HepG2 (cell line): ENCODE results near the gene NOTO. TPM values are rescaled to one million over a fixed set of nuclear protein-coding genes. Genes with fewer than 3 reads are reported as not detected.
A peak's percentile ranks its signal among the peaks of the same experiment; 100 is the strongest.

Source experiments
- AHR ChIP-seq: IDR thresholded peaks from 2 replicates; pipeline ENCODE4 v1.6.1; 2018; ENCODE audit warnings: missing genetic modification reagents, missing compliant biosample characterization
- ELF4 ChIP-seq: sonication (generic); formaldehyde crosslinking; IDR thresholded peaks from 2 replicates; pipeline ENCODE4 v1.5.0; 2020; ENCODE audit warnings: missing genetic modification reagents, mild to moderate bottlenecking, moderate library complexity, borderline replicate concordance
- EP300 ChIP-seq, 3 experiments: sonication (generic) in 1 of 3; formaldehyde crosslinking in 1 of 3; IDR thresholded peaks; 2 replicates each; pipeline versions ENCODE4 v1.5.1 to v1.6.1; 2011 to 2020; ENCODE audit warnings: low read depth in 2 of 3, low read length in 2 of 3, borderline replicate concordance in 1 of 3, improper control_type of control experiment in 1 of 3, mild to moderate bottlenecking in 1 of 3, missing genetic modification reagents in 1 of 3, moderate library complexity in 1 of 3
- FOXP1 ChIP-seq, 2 experiments: fragments of 450-650 bp in 1 of 2; IDR thresholded peaks; 2 replicates each; pipeline ENCODE4 v1.6.1; 2017 to 2018; ENCODE audit warnings: antibody characterized with exemption in 1 of 2
- GATAD2A ChIP-seq: IDR thresholded peaks from 2 replicates; pipeline ENCODE4 v1.6.1; 2016
- GZF1 ChIP-seq: sonication (generic); formaldehyde crosslinking; IDR thresholded peaks from 2 replicates; pipeline ENCODE4 v1.5.1; 2020; ENCODE audit warnings: mild to moderate bottlenecking, missing genetic modification reagents
- HMG20A ChIP-seq: IDR thresholded peaks from 2 replicates; pipeline ENCODE4 v1.6.1; 2016; ENCODE audit warnings: borderline replicate concordance
- KLF12 ChIP-seq: sonication (generic); formaldehyde crosslinking; IDR thresholded peaks from 2 replicates; pipeline ENCODE4 v1.4.0; 2020; ENCODE audit warnings: missing genetic modification reagents, borderline replicate concordance
- MLLT10 ChIP-seq: sonication (generic); formaldehyde crosslinking; IDR thresholded peaks from 2 replicates; pipeline ENCODE4 v1.4.0; 2020; ENCODE audit warnings: missing genetic modification reagents
- NFE2L1 ChIP-seq: sonication (generic); formaldehyde crosslinking; IDR thresholded peaks from 2 replicates; pipeline ENCODE4 v1.4.0; 2020; ENCODE audit warnings: missing genetic modification reagents, mild to moderate bottlenecking, borderline replicate concordance
- NFYB ChIP-seq: sonication (generic); formaldehyde crosslinking; IDR thresholded peaks from 2 replicates; pipeline ENCODE4 v1.4.0; 2020; ENCODE audit warnings: missing genetic modification reagents
- NPAS2 ChIP-seq: sonication (generic); formaldehyde crosslinking; IDR thresholded peaks from 2 replicates; pipeline ENCODE4 v1.8.0; 2022; ENCODE audit warnings: mild to moderate bottlenecking, missing genetic modification reagents, borderline replicate concordance
- PAWR ChIP-seq: sonication (generic); formaldehyde crosslinking; IDR thresholded peaks from 2 replicates; pipeline ENCODE4 v1.4.0; 2020; ENCODE audit warnings: missing genetic modification reagents, mild to moderate bottlenecking, borderline replicate concordance
- PRDM15 ChIP-seq: sonication (generic); formaldehyde crosslinking; IDR thresholded peaks from 2 replicates; pipeline ENCODE4 v1.4.0; 2020; ENCODE audit warnings: missing genetic modification reagents
- SIX4 ChIP-seq: sonication (generic); formaldehyde crosslinking; IDR thresholded peaks from 2 replicates; pipeline ENCODE4 v1.4.0; 2020; ENCODE audit warnings: missing genetic modification reagents
- SNAPC2 ChIP-seq: sonication (generic); formaldehyde crosslinking; IDR thresholded peaks from 2 replicates; pipeline ENCODE4 v1.8.1; 2022; ENCODE audit warnings: mild to moderate bottlenecking, missing genetic modification reagents
- TEAD3 ChIP-seq: optimal IDR thresholded peaks from 2 replicates; pipeline ENCODE3; 2016; ENCODE audit warnings: borderline replicate concordance
- THAP8 ChIP-seq: sonication (generic); formaldehyde crosslinking; IDR thresholded peaks from 2 replicates; pipeline ENCODE4 v1.5.1; 2020; ENCODE audit warnings: missing genetic modification reagents, mild to moderate bottlenecking, borderline replicate concordance
- U2AF1 ChIP-seq: fragments of 200-400 bp; formaldehyde crosslinking; optimal IDR thresholded peaks from 2 replicates; pipeline ENCODE3; 2017; ENCODE audit warnings: mild to moderate bottlenecking, low read depth, low read length
- ZBTB25 ChIP-seq: IDR thresholded peaks from 2 replicates; pipeline ENCODE4 v1.6.1; 2018; ENCODE audit warnings: missing genetic modification reagents
- ZNF296 ChIP-seq: sonication (generic); formaldehyde crosslinking; conservative IDR thresholded peaks from 2 replicates; pipeline ENCODE4 v1.5.0; 2020; ENCODE audit warnings: mild to moderate bottlenecking, missing genetic modification reagents
- ZNF3 ChIP-seq: IDR thresholded peaks from 2 replicates; pipeline ENCODE4 v1.7.0; 2017; ENCODE audit warnings: inconsistent platforms
- ZNF329 ChIP-seq: sonication (generic); formaldehyde crosslinking; IDR thresholded peaks from 2 replicates; pipeline ENCODE4 v1.9.0; 2021; ENCODE audit warnings: low read depth, mild to moderate bottlenecking, missing genetic modification reagents
- ZNF460 ChIP-seq: sonication (generic); formaldehyde crosslinking; IDR thresholded peaks from 2 replicates; pipeline ENCODE4 v1.5.1; 2020; ENCODE audit warnings: missing genetic modification reagents, mild to moderate bottlenecking, borderline replicate concordance
- polyA plus RNA-seq, 8 experiments: library from polyadenylated mRNA; depleted of rRNA in 3 of 8; stranded (reverse) in 7 of 8; unstranded in 1 of 8; fragments of >200 nt; fragmentation: Illumina TruSeq in 4 of 8; extraction: Trizol in 4 of 8; gene quantifications; 2 replicates each; pipeline versions ENCODE4 v1.2.1 to v1.2.3, GENCODE V29; 2011 to 2016; ENCODE audit warnings: low read depth in 4 of 8, missing spikeins in 1 of 8, mixed read lengths in 1 of 8; ENCODE audit not compliant: insufficient read depth in 1 of 8
- total RNA-seq, 5 experiments: library from RNA; depleted of rRNA; stranded (reverse); fragments of >200 nt; fragmentation: Illumina TruSeq; extraction: Trizol; gene quantifications; 2 replicates each; pipeline ENCODE4 v1.2.3, GENCODE V29; 2016; ENCODE audit warnings: low read depth in 1 of 5

NOTO gene
- total and polyA plus RNA-seq, 2 of the 13 experiments (the other 11 are each of a cell fraction or from before 2014, with no cell fraction given) = not detected

GRCh38 chr2:73233932-73234832, 31.8 kb downstream of the NOTO start, which contains the start of gene CCT7 (continued):
- peak; percentile 96 for TF ChIP-seq U2AF1
- TF ChIP-seq GATAD2A (CRISPR knock-in tag) = peak; percentile 67
- TF ChIP-seq GZF1 (CRISPR knock-in tag) = peak; percentile 87; the same call in 1 of the 2 replicates
- TF ChIP-seq THAP8 (CRISPR knock-in tag) = 0 out of 2 replicates have a peak, but pooled peaks have one; percentile 39
- TF ChIP-seq NPAS2 (CRISPR knock-in tag) = no peak
- TF ChIP-seq FOXP1 (IDR thresholded peaks at IDR 0.05) = no peak
- no peak for TF ChIP-seq FOXP1 (CRISPR knock-in tag; IDR thresholded peaks at IDR 0.05)
- TF ChIP-seq NFYB (CRISPR knock-in tag) = peak; percentile 57
- TF ChIP-seq SNAPC2 (CRISPR knock-in tag) = peak; percentile 90; the same call in 1 of the 2 replicates
- no peak; the same call in 1 of the 2 replicates for TF ChIP-seq HMG20A (CRISPR knock-in tag)
- TF ChIP-seq PRDM15 (CRISPR knock-in tag) = peak; percentile 64; the same call in 1 of the 2 replicates
- peak in 1 of 2 experiments; percentile 60; a peak in 2 of 4 replicates for TF ChIP-seq EP300 (IDR thresholded peaks at IDR 0.05; ENCODE audit: low read depth in 2 of 2, low read length in 2 of 2)
- peak; percentile 39; the same call in 1 of the 2 replicates for TF ChIP-seq EP300 (CRISPR knock-in tag; IDR thresholded peaks at IDR 0.05; ENCODE audit: borderline replicate concordance)
- peak; percentile 54 for TF ChIP-seq ZNF296 (CRISPR knock-in tag)
- no peak for TF ChIP-seq MLLT10 (CRISPR knock-in tag)
- TF ChIP-seq ZBTB25 (CRISPR knock-in tag) = peak; percentile 93; the same call in 1 of the 2 replicates
- TF ChIP-seq ZNF460 (CRISPR knock-in tag) = no peak; the same call in 1 of the 2 replicates
- TF ChIP-seq NFE2L1 (CRISPR knock-in tag) = peak; percentile 41; the same call in 1 of the 2 replicates
- TF ChIP-seq ZNF3 (CRISPR knock-in tag) = no peak; the same call in 1 of the 2 replicates
- TF ChIP-seq PAWR (CRISPR knock-in tag) = 0 out of 2 replicates have a peak, but pooled peaks have one; percentile 33
- TF ChIP-seq ZNF329 (CRISPR knock-in tag) = 0 out of 2 replicates have a peak, but pooled peaks have one; percentile 55
- TF ChIP-seq KLF12 (CRISPR knock-in tag) = peak; percentile 17; the same call in 1 of the 2 replicates
- peak; percentile 18; the same call in 1 of the 2 replicates for TF ChIP-seq SIX4 (CRISPR knock-in tag)
- TF ChIP-seq ELF4 = no peak; the same call in 1 of the 2 replicates
- peak; percentile 63 for TF ChIP-seq TEAD3 (CRISPR knock-in tag)
- TF ChIP-seq AHR (CRISPR knock-in tag) = peak; percentile 71; the same call in 1 of the 2 replicates
